ENCODE measurements around the gene MICAL1. TPM values are rescaled to one million over a fixed set of nuclear protein-coding genes. Genes with fewer than 3 reads are reported as not detected.

Gene MICAL1
- total RNA-seq, 1 donor from 2014 or later, result 88.4 TPM

DNA sequence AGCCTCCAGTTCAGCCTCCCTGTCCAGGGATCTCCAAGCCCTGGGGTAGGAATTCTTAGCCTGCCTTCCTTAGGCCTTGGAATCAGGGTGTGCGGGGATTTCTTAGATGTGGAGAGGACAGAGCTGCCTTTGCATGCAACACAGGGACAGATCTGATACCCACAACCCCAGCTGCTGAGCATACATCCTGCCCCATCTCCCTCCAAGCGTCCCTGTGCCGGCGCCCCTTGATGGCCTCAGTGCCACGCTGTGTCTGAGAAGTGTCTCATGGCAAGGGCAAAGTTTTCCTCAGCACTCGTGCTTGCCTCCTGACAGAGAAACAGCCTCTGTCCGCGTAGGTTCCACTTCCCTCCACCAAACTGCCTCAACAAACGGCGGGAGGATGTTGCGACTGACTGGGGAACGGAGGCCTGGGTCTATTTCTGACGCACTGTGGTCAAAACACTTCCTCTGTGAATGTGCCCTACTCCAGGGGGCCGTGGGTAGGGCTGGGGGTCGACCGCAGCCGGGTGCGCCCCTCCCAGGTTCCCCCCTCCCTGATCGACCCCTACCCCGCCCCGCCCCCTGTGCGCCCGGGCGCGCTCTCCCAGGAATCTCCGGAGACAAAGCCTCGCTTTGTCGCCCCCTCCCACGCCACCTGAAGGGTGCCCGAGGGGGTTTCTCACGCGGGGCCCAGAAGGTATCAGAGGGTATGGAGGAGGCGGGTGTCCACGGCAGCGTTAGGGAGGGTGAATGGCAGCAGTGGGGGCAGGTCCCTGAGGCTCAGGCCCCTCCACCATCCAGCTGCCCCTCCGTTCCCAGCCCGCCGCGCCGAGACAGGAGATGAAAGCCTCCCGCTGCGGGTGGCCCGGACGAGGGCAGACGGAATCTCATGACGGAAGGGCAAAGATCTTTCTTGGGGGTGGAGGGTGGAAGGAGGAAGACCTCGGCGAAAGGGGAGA is 806 bp downstream of the MICAL1 start:
- intact Hi-C loops (cut with micrococcal nuclease), result loop anchor here (1.0 to 10.0 kb wide), 12 partner anchors 13 to 1500 kb away; partner anchors contain the start of genes AK9, AMD1, CDC40 and CDK19

DNA sequence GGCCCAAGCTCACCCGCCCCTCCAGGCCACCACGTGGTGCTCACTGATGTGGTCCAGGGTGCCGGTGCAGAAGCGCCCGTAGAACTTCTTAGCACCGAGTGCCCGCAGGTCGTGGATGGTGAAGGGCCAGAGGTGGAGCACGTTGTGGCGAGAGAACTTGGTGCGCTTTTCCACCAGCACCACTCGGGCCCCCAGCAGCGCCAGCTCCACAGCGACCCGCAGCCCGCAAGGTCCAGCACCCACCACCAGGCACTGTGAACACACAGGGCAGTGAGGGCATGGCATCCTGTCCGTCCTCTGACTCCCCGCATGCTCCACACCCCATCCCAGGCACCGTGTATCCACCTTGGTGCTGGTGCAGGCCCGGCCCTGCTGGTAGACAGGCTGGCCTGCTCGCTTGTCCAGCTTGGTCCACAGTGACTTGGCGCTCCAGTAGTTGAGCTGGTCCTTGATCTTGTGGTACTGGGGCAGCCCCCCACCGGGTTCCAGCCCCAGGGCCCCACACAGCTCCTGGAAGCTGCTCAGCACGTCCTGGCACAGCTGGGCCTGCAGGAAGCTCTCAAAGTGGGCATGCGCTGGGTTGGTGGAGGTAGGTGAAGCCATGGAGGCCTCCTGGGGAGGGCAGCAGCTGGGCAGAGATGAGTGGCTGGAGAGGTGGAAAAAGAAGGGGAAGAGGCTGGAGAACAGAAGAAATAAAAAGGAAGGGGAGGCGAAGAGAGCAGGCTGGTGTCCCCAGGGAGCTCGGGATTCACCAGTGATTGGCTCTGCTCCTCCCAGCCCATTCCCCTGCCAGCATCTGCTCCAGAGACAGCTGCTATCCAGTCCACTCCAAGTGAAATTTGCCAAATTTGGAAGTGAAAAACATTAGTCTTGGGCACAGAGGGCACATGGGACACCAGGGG is 1.7 kb downstream of the MICAL1 start:
- intact Hi-C loops (cut with micrococcal nuclease), result loop anchor here (1.0 to 10.0 kb wide), 4 partner anchors 13 to 1499 kb away; partner anchors contain the start of genes AMD1 and SEC63

DNA sequence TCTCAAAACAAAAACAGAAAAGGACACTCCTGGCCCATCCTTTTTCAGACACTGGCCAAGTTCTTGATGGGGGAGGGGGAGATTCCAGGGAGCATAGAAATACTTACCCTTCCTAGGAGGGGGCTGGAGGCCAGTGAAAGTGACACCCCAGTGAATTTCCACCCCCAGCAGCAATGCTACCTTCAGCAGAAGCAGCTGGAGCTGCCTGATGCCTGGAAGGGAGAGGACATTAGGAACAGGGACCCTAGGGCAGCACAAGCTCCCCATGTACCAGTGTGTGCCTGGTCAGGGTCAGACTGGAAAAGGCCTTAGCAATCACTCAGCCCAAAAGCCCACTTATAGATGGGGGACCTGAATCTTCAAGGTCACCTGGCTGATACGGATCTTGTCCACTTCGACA is 2.4 kb downstream of the MICAL1 start:
- intact Hi-C loops (cut with micrococcal nuclease), result loop anchor here (10.0 kb wide), 2 partner anchors 1422 to 1498 kb away; partner anchors contain the start of genes AMD1 and SEC63

DNA sequence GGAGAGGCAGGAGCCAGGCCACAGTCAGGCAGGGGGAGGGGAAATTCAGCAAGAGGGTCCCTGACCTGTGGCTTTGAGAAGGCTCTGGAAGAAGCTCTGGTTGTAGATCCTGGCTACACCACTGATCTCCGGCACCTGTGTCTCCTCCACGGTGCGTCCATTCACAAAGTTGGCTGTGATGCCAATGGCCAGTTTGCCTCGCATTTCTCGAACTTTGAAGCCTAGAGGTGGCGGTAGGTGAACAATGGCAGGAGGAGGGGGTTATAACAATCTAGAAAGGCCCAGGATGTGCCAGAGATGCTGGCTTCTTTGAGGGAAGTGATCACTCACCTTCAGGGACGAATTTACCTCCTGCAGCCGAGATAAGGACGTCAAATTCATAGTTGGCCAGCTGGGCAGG is 3.4 kb downstream of the MICAL1 start:
- intact Hi-C loops (cut with micrococcal nuclease), result loop anchor here (10.0 kb wide), 2 partner anchors 1423 to 1497 kb away; partner anchors contain the start of genes AMD1 and SEC63

DNA sequence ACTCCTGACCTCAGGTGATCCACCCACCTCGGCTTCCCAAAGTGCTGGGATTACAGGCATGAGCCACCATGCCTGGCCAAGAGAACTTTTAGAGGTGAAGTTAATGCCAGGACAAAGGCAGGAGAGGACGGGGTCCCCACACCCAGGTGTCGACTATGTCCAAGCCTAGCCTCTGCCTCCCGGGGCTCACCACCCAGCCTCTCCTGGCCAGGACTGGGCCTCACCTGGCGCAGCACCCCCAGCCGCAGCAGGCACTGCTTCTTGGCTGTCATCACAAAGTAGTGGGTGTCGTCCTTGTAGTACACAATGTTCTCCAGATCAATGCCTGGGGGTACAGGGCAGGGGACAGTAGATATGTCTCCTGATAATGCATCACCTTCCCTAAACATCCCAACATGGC is 4.2 kb downstream of the MICAL1 start:
- intact Hi-C loops (cut with micrococcal nuclease), result loop anchor here (10.0 kb wide), 2 partner anchors 1423 to 1497 kb away; partner anchors contain the start of genes AMD1 and SEC63

DNA sequence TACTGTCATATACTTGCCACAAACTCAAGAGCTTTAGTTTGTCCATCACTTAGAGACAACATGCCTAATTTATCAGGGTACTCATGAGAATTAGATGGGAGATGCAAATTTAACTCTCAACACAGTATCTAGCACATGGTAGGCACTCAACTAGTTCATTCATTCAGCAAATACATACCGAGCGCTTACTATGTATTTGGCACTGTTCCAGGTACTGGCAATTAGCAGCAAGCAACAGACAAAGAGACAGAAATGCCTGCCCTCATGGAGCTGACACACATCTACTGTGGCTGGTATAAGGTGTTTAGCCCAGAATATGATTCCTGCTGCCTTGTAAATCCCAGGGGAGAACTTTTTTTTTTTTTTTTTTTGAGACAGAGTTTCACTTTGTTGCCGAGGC is 4.8 kb downstream of the MICAL1 start:
- intact Hi-C loops (cut with micrococcal nuclease), result loop anchor here (10.0 kb wide), 2 partner anchors 1424 to 1496 kb away; partner anchors contain the start of genes AMD1 and SEC63

DNA sequence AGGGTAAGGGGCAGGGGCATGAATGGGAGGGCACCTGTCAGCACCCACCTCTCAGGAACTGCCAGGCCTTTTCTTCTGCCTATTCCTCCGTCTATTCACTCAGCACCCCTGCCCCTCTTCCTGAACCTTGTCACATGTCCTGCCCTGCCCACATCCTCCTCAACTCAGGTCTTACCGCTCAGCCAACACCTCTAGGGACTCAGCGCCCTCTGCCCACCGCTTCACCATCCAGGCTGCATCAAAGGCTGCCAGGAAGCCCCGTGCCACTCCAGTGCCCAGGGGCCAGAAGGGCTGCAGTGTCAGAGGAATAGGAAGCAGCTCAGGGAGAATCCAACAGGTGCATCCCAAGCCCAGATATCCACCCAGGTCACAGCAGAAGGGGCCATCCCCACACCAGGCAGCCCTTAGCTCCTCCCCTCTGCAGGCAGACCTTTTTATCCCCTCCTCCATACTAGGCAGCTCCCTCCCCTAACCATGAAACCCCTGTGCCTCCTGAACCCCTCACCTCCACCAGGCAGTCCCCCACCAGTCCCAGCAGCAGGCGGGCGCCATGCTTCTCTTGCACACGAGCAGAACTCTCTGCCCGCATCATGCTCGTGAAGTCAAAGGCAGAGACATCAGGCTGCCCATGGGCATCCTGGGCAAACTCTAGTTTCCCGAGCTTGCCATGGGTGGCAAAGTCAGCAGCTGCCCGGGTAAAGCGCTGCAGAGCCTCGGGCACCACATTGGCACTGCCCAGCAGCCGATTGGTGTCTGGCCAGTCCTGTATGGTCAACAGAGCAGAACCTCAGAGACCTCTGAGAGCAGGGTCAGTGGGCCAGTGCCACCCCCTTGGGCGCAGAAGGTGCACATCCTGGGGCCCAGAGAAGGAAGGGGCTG is 5.5 kb downstream of the MICAL1 start:
- intact Hi-C loops (cut with micrococcal nuclease), result loop anchor here (1.0 to 10.0 kb wide), 3 partner anchors 10 to 1495 kb away; partner anchors contain the start of genes AMD1, PPIL6, SEC63 and SMPD2

DNA sequence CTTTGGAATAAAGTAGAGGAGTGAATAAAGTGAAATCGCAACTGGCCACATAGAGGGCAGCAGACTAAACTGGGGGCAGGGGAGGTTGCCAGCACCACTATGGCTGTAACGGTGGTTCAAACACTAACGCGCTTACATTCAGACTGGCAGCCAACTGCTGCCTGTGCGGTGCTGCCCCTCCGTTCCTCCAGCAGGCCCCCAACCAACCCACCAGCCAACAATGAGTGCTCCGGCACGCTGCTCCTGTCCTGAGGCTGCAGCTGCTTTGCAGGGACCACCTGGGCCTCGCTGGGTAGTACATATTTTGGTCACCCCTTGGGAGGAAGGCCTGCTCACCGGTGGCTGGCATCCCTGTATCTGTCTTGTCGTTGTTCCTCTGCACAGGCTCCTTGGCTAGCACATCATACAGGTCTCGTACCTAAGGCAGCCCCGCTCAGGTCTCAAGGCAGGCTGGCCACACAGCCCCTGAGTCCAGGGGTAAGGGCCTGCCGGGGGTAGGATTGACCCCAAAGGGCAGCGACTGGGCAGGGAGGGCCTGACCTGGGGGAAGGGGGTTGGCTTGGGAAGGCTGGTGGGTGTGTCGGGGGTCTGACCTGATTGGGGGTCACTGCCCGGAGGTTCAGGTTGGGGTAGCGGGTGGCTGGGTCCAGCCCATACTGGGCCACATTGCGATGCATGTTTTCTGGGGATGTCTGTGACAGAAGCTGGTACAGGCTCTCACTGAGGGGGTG is 6.3 kb downstream of the MICAL1 start:
- intact Hi-C loops (cut with micrococcal nuclease), result loop anchor here (1.0 kb wide), 1 partner anchor 9 kb away; the partner anchor contains the start of genes PPIL6 and SMPD2

DNA sequence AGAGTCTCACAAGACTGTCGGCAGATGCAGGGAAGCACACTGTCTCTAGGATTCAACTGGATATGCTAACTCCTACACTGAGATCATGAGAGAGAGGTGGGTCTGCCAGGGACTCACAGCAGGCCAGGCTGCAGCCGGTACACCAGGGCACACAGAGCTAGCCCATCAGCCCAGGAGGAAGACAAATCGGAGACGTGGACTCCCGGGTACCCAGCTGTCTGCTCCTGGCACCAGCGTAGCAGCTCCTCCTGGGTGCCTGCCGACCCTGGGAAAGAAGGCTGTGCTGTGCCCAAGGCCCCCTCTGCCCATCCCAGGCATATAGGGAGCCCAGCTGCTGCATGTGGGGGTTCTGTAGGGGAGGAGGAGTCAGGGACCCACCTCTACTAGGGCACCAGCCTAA is 7.0 kb downstream of the MICAL1 start:
- intact Hi-C loops (cut with micrococcal nuclease), result loop anchor here (1.0 kb wide), 1 partner anchor 8 kb away; the partner anchor contains the start of genes PPIL6 and SMPD2

DNA sequence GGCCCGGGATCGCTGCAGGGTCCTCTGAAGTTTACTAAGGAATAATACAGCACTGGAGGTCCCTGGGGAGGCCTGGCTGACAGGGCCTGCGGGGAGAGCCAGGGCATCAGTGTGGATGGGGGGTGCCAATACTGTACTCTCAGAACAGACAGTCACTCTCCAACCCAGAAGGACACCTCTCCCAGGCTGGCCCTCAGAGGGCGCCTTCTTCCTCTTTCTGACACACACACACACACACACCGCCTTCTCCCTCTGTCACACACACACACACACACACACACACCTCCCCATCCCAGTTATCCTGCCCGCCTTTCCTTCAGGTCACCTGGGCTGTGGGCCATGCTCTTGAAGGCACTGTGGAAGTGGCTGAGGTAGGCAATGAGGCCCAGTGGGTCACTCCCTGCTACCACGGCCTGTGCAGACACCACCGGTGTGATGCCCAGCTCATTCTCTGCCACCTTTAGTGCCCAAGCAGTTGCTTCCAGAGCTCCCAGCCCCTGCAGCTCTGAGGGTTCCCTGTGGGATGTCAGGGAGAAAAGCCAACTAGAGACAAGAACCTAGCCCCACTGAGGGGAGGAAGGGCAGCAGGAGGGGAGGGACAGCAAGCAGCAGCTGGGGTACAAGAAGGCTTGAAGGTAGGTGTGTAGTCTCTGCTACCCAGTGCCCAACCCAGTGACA is 7.6 kb downstream of the MICAL1 start:
- intact Hi-C loops (cut with micrococcal nuclease), result no loop called here

DNA sequence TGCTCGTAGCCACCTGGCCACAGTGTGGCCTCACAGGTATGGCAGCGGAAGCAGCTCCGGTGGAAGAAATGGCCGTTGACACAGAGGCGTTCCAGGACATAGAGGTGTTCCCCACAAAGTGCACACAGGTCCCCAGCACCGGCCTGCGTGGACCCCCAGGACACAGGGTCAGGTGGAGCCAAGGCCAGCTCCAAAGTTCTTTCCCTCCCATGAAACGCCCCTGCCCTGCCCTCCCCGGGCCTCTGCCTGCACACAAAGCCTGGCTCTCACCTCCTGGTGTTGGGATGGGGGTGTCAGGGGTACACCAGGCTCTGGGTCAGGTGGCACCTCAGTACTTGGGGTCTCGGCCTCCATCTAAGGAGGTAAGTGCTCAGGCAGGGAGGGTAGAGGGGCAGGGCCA is 8.5 kb downstream of the MICAL1 start:
- intact Hi-C loops (cut with micrococcal nuclease), result no loop called here

DNA sequence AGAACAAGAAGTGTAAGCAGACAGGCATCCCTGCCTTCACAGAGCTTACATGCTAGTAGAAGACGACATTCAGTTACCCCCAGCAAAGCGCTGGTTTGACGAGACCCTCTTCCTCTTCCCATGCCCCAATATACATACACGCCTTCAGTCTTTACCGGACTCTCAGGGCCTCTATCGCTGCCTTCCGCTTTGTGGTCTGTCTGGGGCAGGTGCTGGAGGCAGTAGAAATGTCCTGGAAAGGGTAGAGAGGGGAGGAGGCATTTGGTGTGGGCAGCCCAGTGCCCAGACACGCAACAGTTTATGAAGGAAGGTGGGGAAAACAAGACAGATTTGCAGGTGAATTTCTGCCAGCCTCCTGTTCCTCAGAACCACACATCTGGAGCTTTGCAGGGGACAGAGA is 9.0 kb downstream of the MICAL1 start:
- intact Hi-C loops (cut with micrococcal nuclease), result no loop called here

DNA sequence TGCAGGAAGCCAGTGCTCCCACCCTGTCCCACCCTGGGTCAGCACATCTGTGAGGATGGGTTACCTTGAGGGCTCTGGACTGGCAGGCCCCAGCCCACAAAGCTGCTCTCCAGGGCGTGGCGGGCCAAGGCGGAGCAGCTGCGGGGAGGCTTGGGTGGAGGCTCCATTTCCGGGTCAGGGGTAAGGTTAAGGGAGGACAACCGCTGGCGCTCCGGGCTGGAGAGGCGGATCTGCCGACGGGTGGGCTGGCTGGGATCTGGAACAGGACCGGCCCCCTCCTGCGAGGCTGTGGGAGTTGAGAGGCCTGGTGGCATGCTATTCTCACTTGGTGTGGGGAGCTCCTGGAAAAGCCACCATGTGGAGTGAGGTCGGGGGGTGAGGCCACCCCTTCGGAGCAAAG is 9.5 kb downstream of the MICAL1 start:
- intact Hi-C loops (cut with micrococcal nuclease), result no loop called here

DNA sequence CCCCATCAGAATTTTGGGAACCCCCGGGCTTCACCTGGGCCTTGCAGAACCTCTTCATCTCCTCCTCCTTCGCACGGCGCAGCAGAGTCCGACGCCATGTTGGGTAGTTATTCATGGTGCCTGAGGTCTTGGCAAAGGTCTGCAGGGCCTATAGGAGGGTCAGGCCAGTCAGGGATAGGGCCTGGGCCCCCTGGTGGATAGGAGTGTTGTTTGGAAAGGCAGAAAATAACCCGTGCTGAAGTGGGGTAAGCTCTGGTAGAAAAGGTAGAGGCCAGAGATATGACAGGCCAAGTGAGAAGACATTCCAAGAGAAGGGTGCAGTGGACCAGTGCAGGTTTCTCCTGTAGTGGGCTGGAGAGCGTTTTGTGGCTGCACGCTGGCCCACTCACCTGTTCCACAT is 10.2 kb downstream of the MICAL1 start:
- intact Hi-C loops (cut with micrococcal nuclease), result no loop called here

DNA sequence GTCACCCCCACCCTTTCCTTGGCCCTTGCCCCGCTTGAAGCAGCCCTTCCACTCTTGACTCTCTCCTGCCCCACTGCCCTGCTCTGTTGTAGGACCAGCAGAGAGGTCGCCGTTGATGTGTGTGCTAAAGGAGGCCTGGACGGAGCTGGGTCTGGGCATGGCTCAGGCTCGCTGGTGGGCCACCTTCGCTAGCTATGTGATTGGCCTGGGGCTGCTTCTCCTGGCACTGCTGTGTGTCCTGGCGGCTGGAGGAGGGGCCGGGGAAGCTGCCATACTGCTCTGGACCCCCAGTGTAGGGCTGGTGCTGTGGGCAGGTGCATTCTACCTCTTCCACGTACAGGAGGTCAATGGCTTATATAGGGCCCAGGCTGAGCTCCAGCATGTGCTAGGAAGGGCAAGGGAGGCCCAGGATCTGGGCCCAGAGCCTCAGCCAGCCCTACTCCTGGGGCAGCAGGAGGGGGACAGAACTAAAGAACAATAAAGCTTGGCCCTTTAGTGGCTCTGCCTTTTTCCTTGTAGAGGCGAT is 12.1 kb downstream of the MICAL1 start:
- intact Hi-C loops (cut with micrococcal nuclease), result loop anchor here (5.0 kb wide), 1 partner anchor 436 kb away; no protein-coding TSS in a partner anchor

DNA sequence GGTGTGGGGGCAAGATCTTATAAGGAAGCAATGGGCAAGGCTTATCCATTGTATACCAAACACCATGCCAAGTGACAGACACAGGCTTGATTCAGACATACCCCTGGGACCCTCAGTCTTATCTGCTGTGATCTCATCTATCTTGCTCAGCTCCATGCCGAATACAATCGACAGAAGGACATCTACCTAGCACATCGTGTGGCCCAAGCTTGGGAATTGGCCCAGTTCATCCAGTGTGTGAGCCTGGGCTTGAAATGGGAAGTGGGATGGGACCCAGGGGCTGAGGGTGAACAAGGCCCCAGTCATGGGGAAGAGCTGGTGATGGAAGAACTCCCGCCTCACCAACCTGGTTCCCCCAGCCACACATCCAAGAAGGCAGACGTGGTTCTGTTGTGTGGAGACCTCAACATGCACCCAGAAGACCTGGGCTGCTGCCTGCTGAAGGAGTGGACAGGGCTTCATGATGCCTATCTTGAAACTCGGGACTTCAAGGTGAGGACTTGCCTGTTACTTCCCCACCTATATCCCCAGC is 13.1 kb downstream of the MICAL1 start:
- intact Hi-C loops (cut with micrococcal nuclease), result loop anchor here (5.0 kb wide), 1 partner anchor 435 kb away; no protein-coding TSS in a partner anchor

DNA sequence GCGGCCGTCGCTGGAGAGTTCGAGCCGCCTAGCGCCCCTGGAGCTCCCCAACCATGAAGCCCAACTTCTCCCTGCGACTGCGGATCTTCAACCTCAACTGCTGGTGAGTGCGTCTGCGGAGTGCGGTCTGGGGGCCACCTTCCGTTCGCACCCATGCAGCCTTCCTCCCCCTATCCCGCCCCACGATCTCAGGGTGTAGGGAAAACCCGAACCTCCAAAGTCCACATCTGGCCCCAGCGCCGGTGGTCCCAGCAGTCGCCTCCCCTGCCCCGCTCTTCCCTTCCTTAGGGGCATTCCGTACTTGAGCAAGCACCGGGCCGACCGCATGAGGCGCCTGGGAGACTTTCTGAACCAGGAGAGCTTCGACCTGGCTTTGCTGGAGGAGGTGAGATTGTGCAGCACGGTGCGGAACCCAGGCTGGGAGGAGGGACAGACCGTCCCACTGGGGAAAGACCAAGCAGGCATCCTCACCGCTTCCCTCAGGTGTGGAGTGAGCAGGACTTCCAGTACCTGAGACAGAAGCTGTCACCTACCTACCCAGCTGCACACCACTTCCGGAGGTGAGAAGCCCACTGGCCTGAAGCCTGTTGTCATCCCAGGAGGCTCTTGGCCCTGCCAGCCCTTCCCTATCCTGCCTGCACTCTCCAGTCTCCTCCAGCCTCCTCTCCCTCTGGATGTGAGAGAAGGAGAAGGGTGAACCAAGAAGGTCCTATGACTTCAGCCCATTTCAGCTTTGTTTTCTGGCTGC is 14.3 kb downstream of the MICAL1 start:
- intact Hi-C loops (cut with micrococcal nuclease), result loop anchor here (1.0 to 5.0 kb wide), 4 partner anchors 13 to 882 kb away; partner anchors contain the start of gene CEP57L1
